GM19438 (cell line): ENCODE measurements around the gene TSBP1.

Source experiments
- ATAC-seq: cut with Tn5 transposase; IDR thresholded peaks from one replicate; pipeline ENCODE4 v1.9.1; 2021; ENCODE audit warnings: low read depth; ENCODE audit not compliant: unreplicated experiment

TSBP1 gene, protein sequence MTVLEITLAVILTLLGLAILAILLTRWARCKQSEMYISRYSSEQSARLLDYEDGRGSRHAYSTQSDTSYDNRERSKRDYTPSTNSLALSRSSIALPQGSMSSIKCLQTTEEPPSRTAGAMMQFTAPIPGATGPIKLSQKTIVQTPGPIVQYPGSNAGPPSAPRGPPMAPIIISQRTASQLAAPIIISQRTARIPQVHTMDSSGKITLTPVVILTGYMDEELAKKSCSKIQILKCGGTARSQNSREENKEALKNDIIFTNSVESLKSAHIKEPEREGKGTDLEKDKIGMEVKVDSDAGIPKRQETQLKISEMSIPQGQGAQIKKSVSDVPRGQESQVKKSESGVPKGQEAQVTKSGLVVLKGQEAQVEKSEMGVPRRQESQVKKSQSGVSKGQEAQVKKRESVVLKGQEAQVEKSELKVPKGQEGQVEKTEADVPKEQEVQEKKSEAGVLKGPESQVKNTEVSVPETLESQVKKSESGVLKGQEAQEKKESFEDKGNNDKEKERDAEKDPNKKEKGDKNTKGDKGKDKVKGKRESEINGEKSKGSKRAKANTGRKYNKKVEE

GRCh38 chr6:32371803-32372202, at the start of gene TSBP1:
Gene TSBP1, minus strand, starts transcription at chr6:32371903. Its CDS starts 197 bp downstream, at chr6:32371706.
- ATAC-seq, result no peak

GRCh38 chr6:32416036-32416435, 44.3 kb upstream of the TSBP1 start:
- no peak for ATAC-seq

- no peak for ATAC-seq
Measured at GRCh38 chr6:32415521-32416019, 43.9 kb upstream of the TSBP1 start.

DNA sequence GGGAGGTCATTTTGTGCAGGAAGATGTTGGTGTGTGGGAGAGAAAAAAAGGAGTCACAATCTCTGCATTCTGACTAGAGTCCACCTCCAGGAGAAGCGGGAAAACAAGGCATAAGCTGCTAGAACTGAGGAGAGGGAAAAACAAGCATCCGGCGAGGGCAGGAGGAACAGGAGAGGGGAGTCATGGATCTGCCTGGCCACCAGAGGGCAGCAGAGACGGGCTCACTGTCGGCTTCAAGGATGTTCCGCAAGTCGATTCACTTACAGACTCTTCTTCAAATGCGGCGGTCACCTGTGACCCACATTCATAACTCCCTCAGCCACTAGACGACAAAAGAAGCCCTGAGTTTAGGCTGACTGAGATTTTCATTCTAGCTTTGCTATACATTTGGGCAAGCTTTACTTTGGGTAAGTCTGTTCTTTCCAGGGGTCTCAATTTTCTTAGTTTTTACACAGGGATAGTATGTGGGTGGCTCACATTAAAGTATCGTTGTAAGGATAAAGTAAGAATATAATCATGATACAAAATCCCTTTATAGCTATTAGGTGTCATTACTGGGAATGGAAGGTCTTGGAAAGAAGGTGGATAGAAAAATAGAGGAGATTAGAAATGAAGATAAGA, 41.8 kb upstream of the TSBP1 start:
- ATAC-seq, result no peak

- ATAC-seq, result no peak
Measured at GRCh38 chr6:32411566-32412327, 40.0 kb upstream of the TSBP1 start.

DNA sequence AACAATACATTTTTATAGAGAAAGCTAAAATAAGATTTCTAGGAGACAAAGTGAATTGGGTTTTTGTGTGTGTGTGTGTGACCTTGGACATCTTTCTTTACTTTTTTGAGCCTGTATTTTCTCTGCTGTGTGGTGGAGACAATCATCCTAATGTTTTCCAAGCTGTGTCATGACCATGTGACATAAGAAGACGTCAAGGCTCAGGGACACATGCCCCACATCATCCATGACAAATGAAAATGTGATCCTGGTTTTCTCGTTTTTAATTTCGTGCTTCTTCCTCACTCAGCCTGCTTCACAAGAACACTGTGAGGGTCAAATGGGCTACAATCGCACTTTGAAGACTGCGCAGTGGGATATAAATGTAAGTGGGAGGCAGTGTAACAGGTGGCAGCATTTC, 39.2 kb upstream of the TSBP1 start:
- no peak for ATAC-seq

GRCh38 chr6:32406857-32407256, 35.2 kb upstream of the TSBP1 start, which contains the start of gene BTNL2:
Gene BTNL2, minus strand, starts transcription at chr6:32407181. Its CDS starts 58 bp downstream, at chr6:32407123.
- no peak for ATAC-seq

GRCh38 chr6:32406197-32406596, 34.5 kb upstream of the TSBP1 start:
- no peak for ATAC-seq

- ATAC-seq, result no peak
Measured at GRCh38 chr6:32405656-32406055, 34.0 kb upstream of the TSBP1 start.

- no peak for ATAC-seq
Measured at GRCh38 chr6:32402812-32403211, 31.1 kb upstream of the TSBP1 start.

- no peak for ATAC-seq
Measured at GRCh38 chr6:32401284-32401963, 29.7 kb upstream of the TSBP1 start.

- ATAC-seq, result no peak
Measured at GRCh38 chr6:32397252-32397920, 25.7 kb upstream of the TSBP1 start.

DNA sequence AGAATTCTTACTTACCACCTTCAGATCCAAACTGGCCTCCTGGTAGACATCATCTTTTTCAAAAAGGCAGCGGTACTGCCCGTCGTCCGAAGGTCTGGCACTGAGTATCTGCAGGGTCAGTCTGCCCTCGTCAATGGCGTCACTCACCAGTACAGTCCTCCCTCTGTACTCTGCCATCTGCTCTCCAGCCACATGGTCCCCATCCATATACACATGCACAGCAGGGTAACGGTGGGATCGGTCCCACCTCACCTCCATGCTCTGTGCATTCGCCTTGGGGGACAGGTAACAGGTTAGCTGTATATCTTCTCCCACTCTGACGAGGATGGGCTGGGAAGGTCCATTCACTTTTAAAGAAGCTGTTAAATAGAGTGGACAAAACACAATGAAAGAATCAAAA, 24.3 kb upstream of the TSBP1 start:
- ATAC-seq, result no peak

GRCh38 chr6:32393665-32394420, 22.1 kb upstream of the TSBP1 start:
- ATAC-seq, result no peak

DNA sequence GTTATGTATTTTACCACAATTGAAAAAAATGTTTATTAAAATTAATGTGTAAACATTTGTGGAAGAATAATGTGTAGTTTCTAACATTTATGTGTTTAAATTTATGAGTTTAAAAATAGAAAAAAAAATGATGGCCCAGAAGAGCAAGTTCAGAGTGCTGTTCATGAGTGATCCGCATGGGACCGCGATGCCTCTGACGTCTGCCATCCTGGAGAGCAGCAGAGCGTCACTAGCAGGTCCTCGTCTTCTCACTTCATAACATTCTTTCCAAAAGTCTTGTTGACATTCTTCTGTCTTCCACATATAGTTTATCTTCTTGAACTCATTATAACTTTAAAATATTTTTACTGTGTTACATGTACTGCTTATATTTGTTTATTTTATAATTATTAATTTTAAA, 19.8 kb upstream of the TSBP1 start:
- no peak for ATAC-seq

GRCh38 chr6:32387589-32388340, 16.1 kb upstream of the TSBP1 start:
- no peak for ATAC-seq

DNA sequence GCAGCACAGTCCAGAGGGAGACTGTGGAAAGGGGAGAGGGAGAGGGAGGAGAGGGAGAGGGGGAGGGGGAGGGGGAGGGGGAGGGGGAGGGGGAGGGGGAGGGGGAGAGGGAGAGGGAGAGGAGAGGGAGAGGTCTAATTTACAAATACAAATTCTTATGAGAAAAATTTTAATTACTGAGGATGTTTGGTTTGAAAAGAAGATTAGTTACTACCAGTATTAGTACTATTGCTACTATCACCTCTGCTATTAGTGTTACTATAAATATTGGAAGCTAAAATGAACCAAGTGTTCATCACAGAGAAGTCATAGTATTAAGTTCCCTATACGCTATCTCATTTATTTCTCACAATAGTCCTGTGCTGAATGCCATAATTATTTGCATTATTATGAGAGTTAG, 14.3 kb upstream of the TSBP1 start:
- ATAC-seq, result no peak

GRCh38 chr6:32382757-32383420, 11.2 kb upstream of the TSBP1 start:
- no peak for ATAC-seq
